Kidney (tissue), 14 donors: ENCODE measurements around the gene METTL26. TPM values are rescaled to one million over a fixed set of nuclear protein-coding genes. Genes with fewer than 3 reads are reported as not detected.
A peak's percentile ranks its signal among the peaks of the same experiment; 100 is the strongest.

Source experiments
- DNase-seq, 5 donors: peaks; one replicate each; pipeline ENCODE4 v3.0.0-alpha.2; 2013 to 2020
- FAIRE-seq: peaks from 2 replicates; lab custom pipeline; 2012; peaks lifted over from hg19 to GRCh38; lab: Jason Lieb, UNC
- H3K27ac ChIP-seq, 2 donors: one replicate each; pipeline ENCODE4 v1.7.0; 2013; ENCODE audit warnings: low read depth in 2 of 2, low read length in 2 of 2, inconsistent platforms in 1 of 2
- H3K27me3 ChIP-seq: one replicate; pipeline ENCODE4 v1.7.1; 2013; ENCODE audit warnings: low read length, inconsistent platforms; ENCODE audit not compliant: control insufficient read depth, insufficient read depth
- H3K36me3 ChIP-seq, 3 donors: one replicate each; pipeline versions ENCODE4 v1.7.0 to v1.7.1; 2013; ENCODE audit warnings: low read length in 3 of 3, control low read depth in 1 of 3, inconsistent platforms in 1 of 3; ENCODE audit not compliant: insufficient read depth in 3 of 3, control insufficient read depth in 2 of 3
- H3K4me1 ChIP-seq, 3 donors: one replicate each; pipeline versions ENCODE4 v1.7.0 to v1.7.1; 2013; ENCODE audit warnings: low read length in 3 of 3, inconsistent platforms in 1 of 3, low read depth in 1 of 3; ENCODE audit not compliant: control insufficient read depth in 2 of 3, insufficient read depth in 2 of 3
- H3K4me3 ChIP-seq, 3 donors: one replicate each; pipeline versions ENCODE4 v1.7.0 to v1.8.1; 2013; ENCODE audit warnings: low read length in 3 of 3, control low read depth in 1 of 3, inconsistent platforms in 1 of 3
- H3K9ac ChIP-seq, 3 donors: one replicate each; pipeline versions ENCODE4 v1.7.0 to v1.7.1; 2013; ENCODE audit warnings: low read length in 3 of 3, control low read depth in 1 of 3, inconsistent platforms in 1 of 3
- H3K9me3 ChIP-seq, 3 donors: one replicate each; pipeline versions ENCODE4 v1.7.0 to v1.7.1; 2013; ENCODE audit warnings: low read length in 3 of 3, control low read depth in 1 of 3, inconsistent platforms in 1 of 3; ENCODE audit not compliant: control insufficient read depth in 2 of 3, insufficient read depth in 1 of 3
- intact Hi-C: fragments of 100-400 bp; cut with DNase I; formaldehyde crosslinking; loops from one replicate; pipeline ENCODE4 v1.11.1; 2022
- polyA plus RNA-seq: library from polyadenylated mRNA; stranded (reverse); fragments of 350-450 nt; fragmentation: Illumina TruSeq; extraction: RNeasy Lipid Tissue Mini Kit (QIAGEN cat#74804); gene quantifications from one replicate; pipeline ENCODE4 v1.2.3, GENCODE V29; 2014; ENCODE audit warnings: low read depth, low replicate concordance; ENCODE audit not compliant: insufficient read depth
- total RNA-seq: library from RNA; stranded (reverse); fragmentation: NEBNext Ultra II Directional; extraction: Animal tissue kit (Norgen Biotek cat#: 25700); gene quantifications from one replicate; pipeline ENCODE4 v1.2.1, GENCODE V29; 2021
- TF ChIP-seq, protein P1 (sequence below): IDR thresholded peaks from 3 replicates; pipeline ENCODE4 v1.5.1; 2012; ENCODE audit warnings: mild to moderate bottlenecking, moderate library complexity, borderline replicate concordance; ENCODE audit not compliant: insufficient read depth; ENCODE audit errors: extremely low read depth
- donor health status: control.
- donor health status: control.
- donor health status: control.
- donor health status: control.
- donor health status: control.
- donor health status: DM: yes; HTN: yes; CAD: no.
- donor health status: Normal renal cell carcinoma (clear cell type).

METTL26 gene
- total and polyA plus RNA-seq, 2 donors from 2014 or later: 44.2 to 183 TPM

DNA sequence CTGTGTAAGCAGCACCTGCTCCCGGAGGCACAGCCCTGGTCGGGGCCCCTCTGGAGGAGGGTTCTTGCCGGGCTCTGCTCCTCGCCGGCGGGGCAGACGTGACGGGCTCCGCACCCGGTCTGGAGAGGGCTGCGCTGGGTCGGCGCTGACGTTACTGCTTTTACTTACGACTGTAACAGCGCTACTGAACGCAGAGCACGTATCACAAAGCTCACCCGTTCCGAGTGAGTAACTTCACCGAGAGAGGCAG, 47.5 kb downstream of the METTL26 start:
- Histone ChIP-seq H3K4me3 (peak overlapping the region; percentile 78 to 82 (median 79)), H3K27ac (peak overlapping the region; percentile 97 to 99), H3K9me3 (no peaks in the 10 kb centered on the region), H3K4me1 (peaks cover 6 to 46% (median 36%) of the 10 kb centered on the region in 3 donors), H3K9ac (peak overlapping the region; percentile 69 to 81 (median 70)), H3K36me3 (no peaks in the 10 kb centered on the region), H3K27me3 (no peaks in the 10 kb centered on the region)
- DNase-seq (peak in 3 of 5 donors; percentile 72 to 79 (median 79)), FAIRE-seq (no peak)
- intact Hi-C loops: no loop called here
- TF ChIP-seq, protein P1, sequence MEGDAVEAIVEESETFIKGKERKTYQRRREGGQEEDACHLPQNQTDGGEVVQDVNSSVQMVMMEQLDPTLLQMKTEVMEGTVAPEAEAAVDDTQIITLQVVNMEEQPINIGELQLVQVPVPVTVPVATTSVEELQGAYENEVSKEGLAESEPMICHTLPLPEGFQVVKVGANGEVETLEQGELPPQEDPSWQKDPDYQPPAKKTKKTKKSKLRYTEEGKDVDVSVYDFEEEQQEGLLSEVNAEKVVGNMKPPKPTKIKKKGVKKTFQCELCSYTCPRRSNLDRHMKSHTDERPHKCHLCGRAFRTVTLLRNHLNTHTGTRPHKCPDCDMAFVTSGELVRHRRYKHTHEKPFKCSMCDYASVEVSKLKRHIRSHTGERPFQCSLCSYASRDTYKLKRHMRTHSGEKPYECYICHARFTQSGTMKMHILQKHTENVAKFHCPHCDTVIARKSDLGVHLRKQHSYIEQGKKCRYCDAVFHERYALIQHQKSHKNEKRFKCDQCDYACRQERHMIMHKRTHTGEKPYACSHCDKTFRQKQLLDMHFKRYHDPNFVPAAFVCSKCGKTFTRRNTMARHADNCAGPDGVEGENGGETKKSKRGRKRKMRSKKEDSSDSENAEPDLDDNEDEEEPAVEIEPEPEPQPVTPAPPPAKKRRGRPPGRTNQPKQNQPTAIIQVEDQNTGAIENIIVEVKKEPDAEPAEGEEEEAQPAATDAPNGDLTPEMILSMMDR: no peak

- Histone ChIP-seq H3K9ac (no peak overlapping the region), H3K4me1 (peaks cover 6 to 31% (median 21%) of the 10 kb centered on the region in 3 donors), H3K27me3 (no peaks in the 10 kb centered on the region), H3K36me3 (no peaks in the 10 kb centered on the region), H3K9me3 (no peaks in the 10 kb centered on the region), H3K4me3 (no peak overlapping the region), H3K27ac (peak overlapping the region in 1 of 2 donors; percentile 22)
- DNase-seq (peak in 1 of 5 donors; percentile 76), FAIRE-seq (no peak)
- TF ChIP-seq, protein P1: no peak
- intact Hi-C loops: no loop called here
Measured at GRCh38 chr16:586645-587590, 49.2 kb downstream of the METTL26 start.

DNA sequence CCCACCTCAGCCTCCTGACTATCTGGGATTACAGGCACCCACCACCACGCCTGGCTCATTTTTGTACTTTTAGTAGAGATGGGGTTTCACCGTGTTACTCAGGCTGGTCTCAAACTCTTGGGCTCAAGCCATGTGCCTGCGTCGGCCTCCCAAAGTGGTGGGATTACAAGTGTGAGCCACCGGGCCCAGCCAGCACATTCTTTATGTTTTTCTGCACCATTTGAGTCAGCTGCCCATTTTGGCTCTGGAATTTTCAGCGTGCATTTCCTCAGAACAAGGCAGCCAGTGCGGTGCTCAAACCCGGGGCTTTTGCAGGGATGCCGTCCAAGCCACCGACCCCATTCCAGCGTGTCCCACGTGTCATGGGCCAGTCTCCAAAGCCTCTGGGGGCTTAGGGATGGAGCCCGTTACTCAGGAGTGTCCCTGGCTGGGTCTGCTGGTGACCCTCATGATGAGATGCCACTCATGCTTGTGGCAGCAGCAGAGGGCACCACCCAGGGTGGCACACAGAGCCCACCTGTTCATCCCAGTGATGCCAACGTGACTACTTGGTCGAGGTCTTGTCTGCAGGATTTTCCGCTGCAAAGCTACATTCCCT, 50.0 kb downstream of the METTL26 start:
- no peak overlapping the region for H3K4me3 ChIP-seq
- no peaks in the 10 kb centered on the region for H3K36me3 ChIP-seq
- no peak overlapping the region for H3K27ac ChIP-seq
- TF ChIP-seq, protein P1: no peak
- no peaks in the 10 kb centered on the region for H3K9me3 ChIP-seq
- DNase-seq (no peak), FAIRE-seq (no peak)
- no peak overlapping the region for H3K9ac ChIP-seq
- peaks cover 6 to 25% (median 16%) of the 10 kb centered on the region in 3 donors for H3K4me1 ChIP-seq
- no peaks in the 10 kb centered on the region for H3K27me3 ChIP-seq
- intact Hi-C loops: no loop called here
